B cell (primary cell): Measurements from ENCODE around the gene IL17RA. TPM values are rescaled to one million over a fixed set of nuclear protein-coding genes. Genes with fewer than 3 reads are reported as not detected.

ENCODE experiments used
- ATAC-seq: fragments of 200-7000 bp; cut with Tn5 transposase; one replicate; pipeline ENCODE4 v1.10.0; 2021; ENCODE audit warnings: low read depth, mild to moderate bottlenecking, moderate number of reproducible peaks, moderate library complexity
- CTCF ChIA-PET: fragments of 350-600 bp; sonication (Branson Sonifier 250); formaldehyde crosslinking; loops from one replicate; lab custom pipeline; 2021; ENCODE audit warnings: antibody characterized with exemption, inconsistent platforms; lab: Charles Lee
- POLR2A ChIA-PET: fragments of 350-600 bp; sonication (Branson Sonifier 250); formaldehyde crosslinking; loops from one replicate; lab custom pipeline; 2021; ENCODE audit warnings: antibody characterized with exemption; lab: Charles Lee
- DNase-seq: peaks from one replicate; pipeline ENCODE4 v3.0.0; 2013
- H2AFZ ChIP-seq: 2 replicates; pipeline ENCODE4 v1.6.1; 2012; ENCODE audit warnings: mild to moderate bottlenecking, low read depth, low read length; ENCODE audit not compliant: insufficient read depth, poor library complexity, severe bottlenecking
- H3K27ac ChIP-seq, 2 donors: 1 replicate in 1 of 2; 2 replicates in 1 of 2; pipeline ENCODE4 v1.5.1; 2012 to 2013; ENCODE audit warnings: low read length in 2 of 2, mild to moderate bottlenecking in 2 of 2, moderate library complexity in 1 of 2
- H3K27me3 ChIP-seq, 4 experiments: fragments of 200-600 bp in 1 of 4; sonication (generic) in 1 of 4; replicated peaks in 1 of 4; 1 replicate in 2 of 4; 2 replicates in 2 of 4; pipeline versions ENCODE4 v1.6.1 to v1.7.0; 2013 to 2016; ENCODE audit warnings: low read length in 3 of 4, mild to moderate bottlenecking in 2 of 4, mixed read lengths in 1 of 4, moderate library complexity in 1 of 4; ENCODE audit not compliant: insufficient read depth in 4 of 4, control insufficient read depth in 3 of 4; ENCODE audit errors: control extremely low read depth in 1 of 4
- H3K36me3 ChIP-seq, 2 experiments: replicated peaks in 1 of 2; 1 replicate in 1 of 2; 2 replicates in 1 of 2; pipeline versions ENCODE4 v1.6.1 to v1.7.1; 2013; ENCODE audit warnings: low read length in 1 of 2; ENCODE audit not compliant: insufficient read depth in 2 of 2, control insufficient read depth in 1 of 2; ENCODE audit errors: control extremely low read depth in 1 of 2, extremely low read depth in 1 of 2
- H3K4me1 ChIP-seq, 2 donors: fragments of 200-600 bp in 1 of 2; sonication (generic) in 1 of 2; 1 replicate in 1 of 2; 2 replicates in 1 of 2; pipeline versions ENCODE4 v1.5.1 to v1.6.1; 2013 to 2017; ENCODE audit warnings: low read length in 2 of 2; ENCODE audit not compliant: control insufficient read depth in 2 of 2, insufficient read depth in 2 of 2
- H3K4me2 ChIP-seq: replicated peaks from 2 replicates; pipeline ENCODE3; 2012; ENCODE audit warnings: mild to moderate bottlenecking, low read depth, low read length; ENCODE audit not compliant: poor library complexity, severe bottlenecking
- H3K4me3 ChIP-seq, 5 experiments: fragments of 200-600 bp in 1 of 5; sonication (generic) in 1 of 5; 1 replicate in 3 of 5; 2 replicates in 2 of 5; pipeline versions ENCODE4 v1.5.1 to v1.7.0; 2011 to 2016; ENCODE audit warnings: low read length in 4 of 5, mild to moderate bottlenecking in 4 of 5, low read depth in 2 of 5, control low read depth in 1 of 5, moderate library complexity in 1 of 5; ENCODE audit not compliant: insufficient read depth in 1 of 5; ENCODE audit errors: control extremely low read depth in 1 of 5, extremely low read depth in 1 of 5
- H3K79me2 ChIP-seq: fragments of 200-600 bp; sonication (generic); one replicate; pipeline ENCODE4 v1.6.0; 2016; ENCODE audit warnings: low read length; ENCODE audit not compliant: control insufficient read depth, insufficient read depth
- H3K9ac ChIP-seq: fragments of 200-600 bp; sonication (generic); 2 replicates; pipeline ENCODE4 v1.6.1; 2017; ENCODE audit warnings: mild to moderate bottlenecking, low read length, moderate library complexity
- H3K9me3 ChIP-seq, 3 donors: one replicate each; pipeline versions ENCODE4 v1.6.1 to v1.7.1; 2013; ENCODE audit warnings: low read length in 2 of 3; ENCODE audit not compliant: control insufficient read depth in 2 of 3, insufficient read depth in 1 of 3; ENCODE audit errors: control extremely low read depth in 1 of 3
- H4K20me1 ChIP-seq: 2 replicates; pipeline ENCODE4 v1.6.0; 2012; ENCODE audit warnings: mild to moderate bottlenecking, low read length; ENCODE audit not compliant: insufficient read depth, control insufficient read depth, poor library complexity, severe bottlenecking
- H3K27ac Mint-ChIP-seq: one replicate; pipeline ENCODE4 v1.8.0; 2021; ENCODE audit warnings: mixed read lengths
- H3K27me3 Mint-ChIP-seq: one replicate; pipeline ENCODE4 v1.8.0; 2021; ENCODE audit warnings: mixed read lengths
- H3K4me1 Mint-ChIP-seq: one replicate; pipeline ENCODE4 v1.8.0; 2021; ENCODE audit warnings: mixed read lengths
- H3K4me3 Mint-ChIP-seq: one replicate; pipeline ENCODE4 v1.8.0; 2021; ENCODE audit warnings: mixed read lengths
- H3K9me3 Mint-ChIP-seq: one replicate; pipeline ENCODE4 v1.8.0; 2022; ENCODE audit warnings: mixed read lengths; ENCODE audit not compliant: insufficient read depth
- CTCF ChIP-seq: fragments of 200-600 bp; IDR thresholded peaks from one replicate; pipeline ENCODE4 v1.8.0; 2022; ENCODE audit warnings: antibody characterized with exemption, mild to moderate bottlenecking
- EZH2 ChIP-seq: IDR thresholded peaks from 2 replicates; pipeline ENCODE4 v1.6.1; 2012; ENCODE audit warnings: borderline replicate concordance, low read depth, mild to moderate bottlenecking, moderate library complexity, low read length; ENCODE audit not compliant: insufficient read depth, poor library complexity, severe bottlenecking
- WGBS: methylation state at CpG from one replicate; pipeline ENCODE4 v1.1.5; 2013; ENCODE audit warnings: missing lambda C conversion rate; ENCODE audit not compliant: insufficient coverage; 5-methylcytosine and 5-hydroxymethylcytosine counted together
- intact Hi-C: fragments of 100-400 bp; cut with micrococcal nuclease; formaldehyde crosslinking; loops from one replicate; pipeline ENCODE4 v1.10.0; 2022
- polyA plus RNA-seq: library from polyadenylated mRNA; depleted of rRNA; stranded (reverse); fragments of >200 nt; gene quantifications from 2 replicates; pipeline ENCODE4 v1.2.3, GENCODE V29; 2012
- total RNA-seq, 2 donors: library from RNA; stranded (reverse); fragments of 120-200 nt in 1 of 2; gene quantifications; 1 replicate in 1 of 2; 2 replicates in 1 of 2; pipeline versions ENCODE4 v1.2.3 to v1.2.4, GENCODE V29; 2013 to 2022

IL17RA gene
- total and polyA plus RNA-seq, 2 donors (not counting 1 experiment from before 2014, with no cell fraction given) = 8.1 to 24.6 TPM

DNA sequence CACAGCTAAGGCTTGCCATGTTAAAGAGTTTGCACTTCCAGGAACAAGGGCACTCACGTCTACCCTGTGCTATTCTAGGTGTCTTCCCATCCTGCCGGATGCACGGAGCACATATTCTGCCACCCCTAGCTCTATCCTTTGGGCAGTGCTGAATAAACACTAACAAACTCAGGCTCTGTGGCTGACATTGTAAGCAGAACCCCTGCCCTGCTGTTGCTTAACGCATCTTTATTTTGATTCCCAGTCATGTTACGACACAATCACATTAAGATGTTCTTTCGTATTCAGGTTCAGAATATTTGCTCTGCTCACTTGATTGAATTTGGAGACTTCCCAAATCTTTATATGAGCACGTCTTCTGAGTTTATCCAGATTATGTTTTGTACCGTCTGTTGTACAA is 77.9 kb downstream of the IL17RA start:
- no peak overlapping the region for H3K4me3 Mint-ChIP-seq
- peaks cover 10% of the 10 kb centered on the region for H3K4me1 Mint-ChIP-seq
- peaks cover 22% of the 10 kb centered on the region for H3K79me2 ChIP-seq
- ATAC-seq (no peak), DNase-seq (no peak)
- WGBS = 85% methylated on average over 6 of the region's 8 CpGs
- H3K9me3 Mint-ChIP-seq = no peaks in the 10 kb centered on the region
- intact Hi-C loops = no loop called here
- H3K36me3 ChIP-seq = no peaks in the 10 kb centered on the region
- peaks cover 2% of the 10 kb centered on the region for H4K20me1 ChIP-seq
- peaks cover 2% of the 10 kb centered on the region for H3K27me3 Mint-ChIP-seq
- H3K27ac ChIP-seq = no peak overlapping the region
- no peaks in the 10 kb centered on the region for H3K9me3 ChIP-seq
- TF ChIP-seq CTCF = no peak
- no peak for TF ChIP-seq EZH2
- no peak overlapping the region for H3K4me2 ChIP-seq
- no peak overlapping the region for H3K4me3 ChIP-seq
- no peak overlapping the region for H3K27ac Mint-ChIP-seq
- peaks cover 12 to 15% of the 10 kb centered on the region in 2 donors for H3K4me1 ChIP-seq
- no peak overlapping the region for H3K9ac ChIP-seq
- H3K27me3 ChIP-seq = no peaks in the 10 kb centered on the region
- ChIA-PET POLR2A (no interaction called here), CTCF (interaction anchor here (3.2 to 5.2 kb wide), 2 partner anchors 9 to 339 kb away, joined by 12 to 31 read pairs; no protein-coding TSS in a partner anchor)
- no peak overlapping the region for H2AFZ ChIP-seq

DNA sequence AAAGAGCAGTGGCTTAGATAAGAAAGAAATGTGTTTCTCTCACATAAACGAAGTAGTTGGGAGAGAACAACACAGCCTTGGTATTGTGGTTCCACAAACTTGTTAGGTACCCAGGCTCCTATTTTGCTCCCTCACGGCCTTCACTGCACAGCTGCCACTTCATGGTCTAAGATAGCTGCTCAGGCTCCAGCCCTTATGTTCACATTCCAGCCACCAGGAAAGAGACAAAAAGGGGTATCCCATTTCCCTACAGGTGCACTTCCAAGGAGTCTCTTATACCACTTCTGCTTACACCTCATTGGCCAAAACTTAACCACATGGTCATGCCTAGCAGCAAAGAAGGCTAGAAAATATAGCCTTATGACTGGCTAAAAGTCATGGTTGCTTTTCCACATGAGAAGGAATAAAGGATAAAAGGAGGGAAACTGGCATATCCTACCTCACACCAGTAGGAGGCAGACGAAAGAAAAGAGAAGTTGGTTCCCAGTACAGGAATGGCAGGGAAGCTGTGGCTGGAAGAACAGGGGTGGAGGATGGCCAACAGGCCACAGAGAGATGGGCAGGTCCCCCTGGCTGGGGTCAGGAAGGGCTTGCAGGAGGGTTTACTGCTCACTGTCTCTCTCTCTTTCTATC is 79.7 kb downstream of the IL17RA start:
- ChIA-PET POLR2A (no interaction called here), CTCF (interaction anchor here (5.2 to 12.3 kb wide), 2 partner anchors 7 to 337 kb away, joined by 31 to 302 read pairs; no protein-coding TSS in a partner anchor)
- TF ChIP-seq CTCF (no peak), EZH2 (no peak)
- no peaks in the 10 kb centered on the region for H3K9me3 Mint-ChIP-seq
- H3K27ac ChIP-seq = no peak overlapping the region
- no peaks in the 10 kb centered on the region for H4K20me1 ChIP-seq
- DNase-seq (no peak), ATAC-seq (no peak)
- peaks cover 6% of the 10 kb centered on the region for H3K4me1 Mint-ChIP-seq
- no peaks in the 10 kb centered on the region for H3K9me3 ChIP-seq
- no peak overlapping the region for H3K9ac ChIP-seq
- no peak overlapping the region for H3K4me3 ChIP-seq
- H3K27me3 Mint-ChIP-seq = peaks cover 3% of the 10 kb centered on the region
- H3K4me2 ChIP-seq = no peak overlapping the region
- no peak overlapping the region for H3K4me3 Mint-ChIP-seq
- H3K27me3 ChIP-seq = no peaks in the 10 kb centered on the region
- intact Hi-C loops = no loop called here
- WGBS = 89% methylated on average over 2 of the region's 3 CpGs
- H3K36me3 ChIP-seq = no peaks in the 10 kb centered on the region
- H2AFZ ChIP-seq = no peak overlapping the region
- H3K4me1 ChIP-seq = peaks cover 6% of the 10 kb centered on the region in 2 donors
- H3K79me2 ChIP-seq = peaks cover 6% of the 10 kb centered on the region
- H3K27ac Mint-ChIP-seq = no peak overlapping the region
